Spleen (tissue), 7 donors: ENCODE data around the gene SLC25A4.

Experiments used
- POLR2A ChIP-seq, 3 donors: fragments of 450-650 bp; IDR thresholded peaks; one replicate each; pipeline ENCODE4 v1.5.1; 2017; ENCODE audit warnings: antibody characterized with exemption in 3 of 3, mild to moderate bottlenecking in 1 of 3
- POLR2AphosphoS5 ChIP-seq, 3 donors: sonication (generic); formaldehyde crosslinking; IDR thresholded peaks; one replicate each; pipeline ENCODE4 v1.5.1; 2017; ENCODE audit warnings: antibody characterized with exemption in 3 of 3
- TF ChIP-seq, protein P1 (sequence below), 11 experiments: fragments of 200-600 bp in 7 of 11; fragments of 450-650 bp in 4 of 11; sonication (generic) in 4 of 11; IDR thresholded peaks in 8 of 11; conservative IDR thresholded peaks in 3 of 11; 1 replicate in 7 of 11; 2 replicates in 4 of 11; pipeline versions ENCODE4 v1.4.0 to v1.8.0; 2016 to 2021; ENCODE audit warnings: antibody characterized with exemption in 11 of 11, inconsistent platforms in 4 of 11, mild to moderate bottlenecking in 1 of 11
- donor health status: DM: no; HTN: no; CAD: no; lungs with moderate emphysema.
- donor health status: DM: no; HTN: no; CAD: no.
- donor health status: DM: no; HTN: no; CAD: no.

DNA sequence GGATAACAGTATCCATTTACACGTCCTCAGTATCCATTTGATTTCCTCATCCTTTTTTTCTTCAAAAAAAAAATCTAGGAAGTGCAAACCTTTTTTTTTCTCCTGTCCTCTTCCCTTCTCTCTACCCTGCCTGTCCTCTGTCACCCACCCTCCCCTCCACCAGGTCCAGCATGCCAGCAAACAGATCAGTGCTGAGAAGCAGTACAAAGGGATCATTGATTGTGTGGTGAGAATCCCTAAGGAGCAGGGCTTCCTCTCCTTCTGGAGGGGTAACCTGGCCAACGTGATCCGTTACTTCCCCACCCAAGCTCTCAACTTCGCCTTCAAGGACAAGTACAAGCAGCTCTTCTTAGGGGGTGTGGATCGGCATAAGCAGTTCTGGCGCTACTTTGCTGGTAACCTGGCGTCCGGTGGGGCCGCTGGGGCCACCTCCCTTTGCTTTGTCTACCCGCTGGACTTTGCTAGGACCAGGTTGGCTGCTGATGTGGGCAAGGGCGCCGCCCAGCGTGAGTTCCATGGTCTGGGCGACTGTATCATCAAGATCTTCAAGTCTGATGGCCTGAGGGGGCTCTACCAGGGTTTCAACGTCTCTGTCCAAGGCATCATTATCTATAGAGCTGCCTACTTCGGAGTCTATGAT is 1.7 kb downstream of the SLC25A4 start:
- TF ChIP-seq, protein P1, sequence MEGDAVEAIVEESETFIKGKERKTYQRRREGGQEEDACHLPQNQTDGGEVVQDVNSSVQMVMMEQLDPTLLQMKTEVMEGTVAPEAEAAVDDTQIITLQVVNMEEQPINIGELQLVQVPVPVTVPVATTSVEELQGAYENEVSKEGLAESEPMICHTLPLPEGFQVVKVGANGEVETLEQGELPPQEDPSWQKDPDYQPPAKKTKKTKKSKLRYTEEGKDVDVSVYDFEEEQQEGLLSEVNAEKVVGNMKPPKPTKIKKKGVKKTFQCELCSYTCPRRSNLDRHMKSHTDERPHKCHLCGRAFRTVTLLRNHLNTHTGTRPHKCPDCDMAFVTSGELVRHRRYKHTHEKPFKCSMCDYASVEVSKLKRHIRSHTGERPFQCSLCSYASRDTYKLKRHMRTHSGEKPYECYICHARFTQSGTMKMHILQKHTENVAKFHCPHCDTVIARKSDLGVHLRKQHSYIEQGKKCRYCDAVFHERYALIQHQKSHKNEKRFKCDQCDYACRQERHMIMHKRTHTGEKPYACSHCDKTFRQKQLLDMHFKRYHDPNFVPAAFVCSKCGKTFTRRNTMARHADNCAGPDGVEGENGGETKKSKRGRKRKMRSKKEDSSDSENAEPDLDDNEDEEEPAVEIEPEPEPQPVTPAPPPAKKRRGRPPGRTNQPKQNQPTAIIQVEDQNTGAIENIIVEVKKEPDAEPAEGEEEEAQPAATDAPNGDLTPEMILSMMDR (IDR thresholded peaks at IDR 0.05 in 8 of 11, conservative IDR thresholded peaks at IDR 0.05 in 3 of 11): no peak
- TF ChIP-seq POLR2A (IDR thresholded peaks at IDR 0.05) (no peak), POLR2AphosphoS5 (IDR thresholded peaks at IDR 0.05) (no peak)
